ENCODE measurements around the gene MIEF2. TPM values are rescaled to one million over a fixed set of nuclear protein-coding genes. Genes with fewer than 3 reads are reported as not detected.

Gene MIEF2
- total and polyA plus RNA-seq, 2 donors (not counting 1 experiment from before 2014, with no cell fraction given) = 13.3 to 18.7 TPM

DNA sequence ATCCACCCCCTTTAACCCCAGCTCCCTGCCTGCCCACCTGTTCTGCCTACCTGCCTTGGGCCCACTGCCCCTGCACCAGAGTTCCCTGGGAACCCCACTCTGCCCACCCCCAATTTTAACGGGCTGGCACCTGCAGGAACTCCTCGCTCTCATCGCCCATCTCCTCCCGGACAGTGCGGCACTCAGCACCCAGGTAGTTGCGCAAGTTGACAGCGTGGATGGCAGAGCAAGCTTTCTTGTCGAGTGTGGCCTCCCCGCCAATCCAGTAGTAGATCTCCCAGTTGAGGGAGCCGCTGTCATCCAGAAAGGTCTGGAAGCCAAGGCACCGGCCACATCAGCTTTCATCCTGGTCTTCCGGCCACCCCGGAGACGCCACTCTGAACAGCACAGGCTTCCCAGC is 9.8 kb upstream of the MIEF2 start:
- Histone ChIP-seq H3K9me3 (ENCODE audit: control extremely low read depth in 1 of 3, control insufficient read depth in 2 of 3, insufficient read depth in 1 of 3, low read length in 2 of 3) (no peaks in the 10 kb centered on the region), H3K4me2 (replicated peaks; ENCODE audit: low read depth, low read length, poor library complexity, severe bottlenecking) (no peak overlapping the region), H3K27me3 (replicated peaks in 1 of 4; ENCODE audit: control extremely low read depth in 1 of 4, control insufficient read depth in 3 of 4, insufficient read depth in 4 of 4, low read length in 3 of 4) (no peaks in the 10 kb centered on the region), H2AFZ (ENCODE audit: insufficient read depth, low read depth, low read length, poor library complexity, severe bottlenecking) (no peak overlapping the region), H3K4me1 (ENCODE audit: control insufficient read depth in 2 of 2, insufficient read depth in 2 of 2, low read length in 2 of 2) (no peaks in the 10 kb centered on the region), H3K36me3 (replicated peaks in 1 of 2; ENCODE audit: control extremely low read depth in 1 of 2, control insufficient read depth in 1 of 2, extremely low read depth in 1 of 2, insufficient read depth in 2 of 2, low read length in 1 of 2) (peaks cover 0 to 88% of the 10 kb centered on the region in 2 experiments), H3K79me2 (ENCODE audit: control insufficient read depth, insufficient read depth, low read length) (peaks cover 6% of the 10 kb centered on the region), H3K9ac (ENCODE audit: low read length) (no peak overlapping the region), H3K27ac (ENCODE audit: low read length in 2 of 2) (no peak overlapping the region), H3K4me3 (ENCODE audit: control extremely low read depth in 1 of 5, extremely low read depth in 1 of 5, insufficient read depth in 1 of 5, low read depth in 2 of 5, low read length in 4 of 5) (no peak overlapping the region), H4K20me1 (ENCODE audit: control insufficient read depth, insufficient read depth, low read length, poor library complexity, severe bottlenecking) (peaks cover 19% of the 10 kb centered on the region)
- no peak for ATAC-seq (ENCODE audit: low read depth)
- Mint-ChIP-seq H3K9me3 (ENCODE audit: insufficient read depth) (no peaks in the 10 kb centered on the region), H3K4me1 (peaks cover 6% of the 10 kb centered on the region), H3K27me3 (no peaks in the 10 kb centered on the region), H3K4me3 (no peak overlapping the region), H3K27ac (no peak overlapping the region)
- DNase-seq = no peak
- ChIA-PET CTCF (no interaction called here), POLR2A (no interaction called here)
- intact Hi-C loops (cut with micrococcal nuclease) = no loop called here
- no peak for TF ChIP-seq EZH2 (IDR thresholded peaks at IDR 0.05; ENCODE audit: borderline replicate concordance, insufficient read depth, low read depth, low read length, poor library complexity, severe bottlenecking)
- TF ChIP-seq, protein P1, sequence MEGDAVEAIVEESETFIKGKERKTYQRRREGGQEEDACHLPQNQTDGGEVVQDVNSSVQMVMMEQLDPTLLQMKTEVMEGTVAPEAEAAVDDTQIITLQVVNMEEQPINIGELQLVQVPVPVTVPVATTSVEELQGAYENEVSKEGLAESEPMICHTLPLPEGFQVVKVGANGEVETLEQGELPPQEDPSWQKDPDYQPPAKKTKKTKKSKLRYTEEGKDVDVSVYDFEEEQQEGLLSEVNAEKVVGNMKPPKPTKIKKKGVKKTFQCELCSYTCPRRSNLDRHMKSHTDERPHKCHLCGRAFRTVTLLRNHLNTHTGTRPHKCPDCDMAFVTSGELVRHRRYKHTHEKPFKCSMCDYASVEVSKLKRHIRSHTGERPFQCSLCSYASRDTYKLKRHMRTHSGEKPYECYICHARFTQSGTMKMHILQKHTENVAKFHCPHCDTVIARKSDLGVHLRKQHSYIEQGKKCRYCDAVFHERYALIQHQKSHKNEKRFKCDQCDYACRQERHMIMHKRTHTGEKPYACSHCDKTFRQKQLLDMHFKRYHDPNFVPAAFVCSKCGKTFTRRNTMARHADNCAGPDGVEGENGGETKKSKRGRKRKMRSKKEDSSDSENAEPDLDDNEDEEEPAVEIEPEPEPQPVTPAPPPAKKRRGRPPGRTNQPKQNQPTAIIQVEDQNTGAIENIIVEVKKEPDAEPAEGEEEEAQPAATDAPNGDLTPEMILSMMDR (IDR thresholded peaks at IDR 0.05) = no peak
- WGBS (ENCODE audit: insufficient coverage) = over 99% methylated on average over 11 of the region's 14 CpGs

- Histone ChIP-seq H4K20me1 (ENCODE audit: control insufficient read depth, insufficient read depth, low read length, poor library complexity, severe bottlenecking) (peaks cover 24% of the 10 kb centered on the region), H3K9ac (ENCODE audit: low read length) (no peak overlapping the region), H3K27me3 (replicated peaks in 1 of 4; ENCODE audit: control extremely low read depth in 1 of 4, control insufficient read depth in 3 of 4, insufficient read depth in 4 of 4, low read length in 3 of 4) (no peaks in the 10 kb centered on the region), H3K4me2 (replicated peaks; ENCODE audit: low read depth, low read length, poor library complexity, severe bottlenecking) (no peak overlapping the region), H3K4me1 (ENCODE audit: control insufficient read depth in 2 of 2, insufficient read depth in 2 of 2, low read length in 2 of 2) (no peaks in the 10 kb centered on the region), H3K9me3 (ENCODE audit: control extremely low read depth in 1 of 3, control insufficient read depth in 2 of 3, insufficient read depth in 1 of 3, low read length in 2 of 3) (no peaks in the 10 kb centered on the region), H3K36me3 (replicated peaks in 1 of 2; ENCODE audit: control extremely low read depth in 1 of 2, control insufficient read depth in 1 of 2, extremely low read depth in 1 of 2, insufficient read depth in 2 of 2, low read length in 1 of 2) (peaks cover 0 to 86% of the 10 kb centered on the region in 2 experiments), H3K4me3 (ENCODE audit: control extremely low read depth in 1 of 5, extremely low read depth in 1 of 5, insufficient read depth in 1 of 5, low read depth in 2 of 5, low read length in 4 of 5) (no peak overlapping the region), H3K27ac (ENCODE audit: low read length in 2 of 2) (no peak overlapping the region), H3K79me2 (ENCODE audit: control insufficient read depth, insufficient read depth, low read length) (peaks cover 10% of the 10 kb centered on the region), H2AFZ (ENCODE audit: insufficient read depth, low read depth, low read length, poor library complexity, severe bottlenecking) (no peak overlapping the region)
- Mint-ChIP-seq H3K27ac (no peak overlapping the region), H3K27me3 (no peaks in the 10 kb centered on the region), H3K4me3 (no peak overlapping the region), H3K9me3 (ENCODE audit: insufficient read depth) (no peaks in the 10 kb centered on the region), H3K4me1 (peaks cover 10% of the 10 kb centered on the region)
- WGBS (ENCODE audit: insufficient coverage) = 98% methylated on average over 15 of the region's 15 CpGs
- ChIA-PET POLR2A (no interaction called here), CTCF (no interaction called here)
- no peak for ATAC-seq (ENCODE audit: low read depth)
- intact Hi-C loops (cut with micrococcal nuclease) = no loop called here
- TF ChIP-seq, protein P1 (IDR thresholded peaks at IDR 0.05) = no peak
- no peak for TF ChIP-seq EZH2 (IDR thresholded peaks at IDR 0.05; ENCODE audit: borderline replicate concordance, insufficient read depth, low read depth, low read length, poor library complexity, severe bottlenecking)
- DNase-seq = no peak
Observed at GRCh38 chr17:18251204-18251603, 9.3 kb upstream of the MIEF2 start.

Data from B cell (primary cell).